Activated T-cell treated with anti-CD3 and anti-CD28 coated beads for 4 hours (primary cell): ENCODE results near the gene BNC2.

Experiments used
- DNase-seq: peaks from one replicate; pipeline ENCODE4 v3.0.0-alpha.2; 2020

Gene BNC2

DNA sequence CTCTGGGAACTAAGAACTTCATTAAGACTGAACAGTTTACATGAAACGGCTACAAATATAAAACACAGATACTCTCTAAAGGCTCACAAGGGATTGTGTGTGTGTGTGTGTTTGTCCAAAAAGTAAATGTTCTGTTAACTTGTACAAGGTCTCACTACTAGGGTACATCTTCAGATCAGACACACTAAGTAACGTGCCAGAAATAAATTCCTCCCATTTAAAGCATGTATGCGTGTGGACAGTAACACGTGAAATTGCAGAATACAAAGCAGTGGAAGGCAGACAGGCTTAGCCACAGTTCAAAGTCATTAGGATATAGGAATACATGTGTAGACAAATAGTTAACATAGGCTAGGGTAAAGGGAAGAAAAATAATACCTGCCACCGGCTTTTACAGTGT is 1.8 kb downstream of the BNC2 start:
- DNase-seq: no peak

DNA sequence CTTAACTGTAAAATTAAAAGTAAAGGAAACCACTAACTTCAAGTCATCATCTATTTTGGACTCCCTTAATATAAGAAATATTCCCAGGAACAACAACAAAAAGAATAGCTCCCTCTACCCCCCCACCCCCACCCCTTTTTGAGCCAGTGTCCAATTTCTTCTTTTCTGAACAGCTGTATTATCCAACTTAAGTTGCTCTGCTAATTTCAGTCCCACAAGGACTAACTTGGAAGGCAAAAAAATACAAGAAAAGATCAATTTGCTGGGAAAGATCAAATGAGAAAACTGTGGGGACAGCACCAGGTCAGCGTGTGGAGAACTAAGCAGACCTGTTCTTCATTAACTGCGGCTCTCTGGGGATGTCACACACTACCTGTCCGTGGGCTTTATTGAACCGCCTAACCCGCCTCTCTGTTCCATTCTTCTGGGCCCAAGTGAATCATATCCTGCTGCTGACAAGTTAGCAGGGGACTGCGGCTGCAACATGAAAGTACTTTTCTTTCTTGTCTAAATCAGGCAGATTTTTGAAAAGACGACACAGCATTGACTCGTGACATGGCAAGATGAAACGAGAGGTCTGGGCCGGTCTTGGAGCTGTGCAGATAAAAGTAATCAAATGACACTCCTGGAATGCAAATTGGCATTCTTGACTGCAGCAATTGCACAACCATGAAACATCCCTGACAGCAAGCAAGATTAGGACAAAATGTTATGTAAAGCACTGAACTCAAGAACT is 2.7 kb downstream of the BNC2 start:
- no peak for DNase-seq

DNA sequence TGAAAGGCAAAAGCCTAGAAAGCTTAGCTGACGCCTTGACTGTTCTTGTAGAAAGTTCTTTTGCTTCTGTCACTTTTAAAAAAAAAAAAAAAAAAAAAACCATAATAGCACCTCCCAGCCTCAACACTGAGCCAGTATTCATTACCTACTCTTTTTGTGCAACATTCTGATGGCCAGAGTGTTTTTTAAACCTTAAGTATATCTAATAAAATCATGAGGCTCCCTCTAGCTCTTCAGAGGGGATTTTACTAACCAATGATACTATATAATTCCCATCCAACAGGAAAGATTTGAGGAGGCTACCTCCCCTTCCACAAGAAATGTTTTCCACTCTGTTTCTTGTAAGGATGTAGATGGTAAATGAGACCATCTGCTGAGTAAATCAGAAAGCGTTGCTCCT is 3.9 kb downstream of the BNC2 start:
- no peak for DNase-seq

DNA sequence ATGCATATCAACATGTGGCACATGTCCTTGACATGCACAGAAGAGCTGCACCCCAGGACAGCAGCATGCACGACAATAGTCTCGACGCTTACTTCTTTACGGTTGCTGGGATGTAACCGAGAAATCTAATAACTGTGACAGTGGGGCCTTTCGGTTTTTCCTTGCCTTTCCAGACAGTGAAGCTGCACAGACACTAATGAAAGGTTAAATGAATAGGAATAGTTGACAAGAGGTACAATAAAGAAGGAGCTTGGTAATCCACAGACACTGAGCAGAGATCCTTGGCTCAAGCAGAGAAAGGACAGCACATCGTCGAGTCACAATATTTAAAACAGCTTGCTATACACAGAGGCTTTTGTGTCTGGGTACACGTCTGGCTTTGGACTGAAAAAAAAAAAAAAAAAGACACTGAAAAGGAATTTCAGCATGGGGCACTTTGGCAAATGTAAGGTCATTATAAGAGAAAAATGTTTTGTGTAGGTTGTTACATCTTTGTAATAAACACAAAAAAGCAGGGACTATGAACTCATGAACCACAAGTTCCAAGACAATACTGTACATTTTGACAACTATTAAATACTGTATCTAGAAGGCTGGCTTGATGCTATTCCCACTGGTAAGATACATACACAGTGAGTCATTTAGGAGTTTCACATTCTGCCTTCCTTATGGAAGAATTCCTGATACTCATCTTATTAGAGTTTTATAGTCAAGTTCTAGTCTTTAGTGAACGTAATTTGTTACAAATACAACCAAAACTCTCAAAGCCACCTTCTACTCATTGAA is 5.6 kb downstream of the BNC2 start:
- no peak for DNase-seq

GRCh38 chr9:16848179-16848578 is 22.3 kb downstream of the BNC2 start:
- DNase-seq: no peak

DNA sequence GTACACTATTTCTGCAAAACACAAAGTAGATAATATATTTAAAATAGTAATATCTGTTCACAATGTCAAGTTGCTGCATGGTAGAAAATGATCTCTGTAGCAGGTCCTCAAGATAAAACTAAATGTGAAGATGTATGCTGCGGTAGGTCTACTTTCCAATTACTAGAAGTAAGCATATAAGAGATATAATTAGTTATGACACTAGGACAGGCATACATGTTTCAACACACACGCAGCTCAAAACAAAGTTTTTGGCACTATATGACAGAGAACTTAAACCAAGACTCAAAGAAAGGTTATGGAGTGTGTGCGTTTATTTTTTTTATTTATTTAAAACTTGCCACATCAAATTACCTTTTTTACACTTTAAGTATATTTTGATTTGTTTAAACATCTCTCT is 23.5 kb downstream of the BNC2 start:
- DNase-seq: no peak

DNA sequence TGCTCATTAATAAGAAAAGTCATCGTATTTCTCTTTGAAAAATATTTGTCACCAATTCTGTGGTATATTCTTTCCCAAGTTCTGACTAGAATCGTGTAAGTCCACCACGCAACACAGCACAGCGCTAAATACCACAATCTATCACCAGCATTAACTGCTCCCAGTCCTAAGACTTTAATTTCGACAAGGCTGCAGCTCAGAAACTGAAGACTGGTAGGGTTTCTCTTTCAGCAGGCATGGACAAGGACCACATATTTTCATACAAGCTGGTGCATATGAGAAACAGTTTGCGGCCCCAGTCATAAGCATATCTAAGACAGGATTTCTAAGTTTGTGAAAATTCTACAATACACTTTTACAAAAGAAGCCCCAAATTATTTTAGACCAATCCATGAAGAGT is 24.1 kb downstream of the BNC2 start:
- no peak for DNase-seq

- no peak for DNase-seq
These were observed 35.7 kb downstream of the BNC2 start for GRCh38 chr9:16834817-16835216.

GRCh38 chr9:16833296-16833835 is 37.1 kb downstream of the BNC2 start:
- no peak for DNase-seq

- no peak for DNase-seq
These were observed 38.4 kb downstream of the BNC2 start for GRCh38 chr9:16832101-16832500.

DNA sequence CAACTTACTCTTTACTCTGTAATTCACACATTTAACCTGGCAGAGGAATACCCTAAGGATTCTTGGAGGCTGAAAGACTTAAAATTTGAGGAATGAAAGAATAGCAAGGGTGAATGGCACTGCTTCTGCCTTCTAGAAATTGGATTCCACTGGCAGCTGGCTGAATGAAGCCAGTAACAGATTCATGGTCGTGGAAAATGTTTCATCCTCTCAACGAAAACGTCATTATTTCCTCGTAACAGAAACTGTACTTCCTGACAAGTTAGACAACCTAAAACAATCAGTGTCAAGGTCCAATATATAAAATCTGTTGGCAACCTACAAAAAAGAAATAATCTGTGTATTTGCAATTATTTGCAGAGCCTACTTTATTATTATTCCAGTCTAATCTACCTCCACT is 39.7 kb downstream of the BNC2 start:
- no peak for DNase-seq

DNA sequence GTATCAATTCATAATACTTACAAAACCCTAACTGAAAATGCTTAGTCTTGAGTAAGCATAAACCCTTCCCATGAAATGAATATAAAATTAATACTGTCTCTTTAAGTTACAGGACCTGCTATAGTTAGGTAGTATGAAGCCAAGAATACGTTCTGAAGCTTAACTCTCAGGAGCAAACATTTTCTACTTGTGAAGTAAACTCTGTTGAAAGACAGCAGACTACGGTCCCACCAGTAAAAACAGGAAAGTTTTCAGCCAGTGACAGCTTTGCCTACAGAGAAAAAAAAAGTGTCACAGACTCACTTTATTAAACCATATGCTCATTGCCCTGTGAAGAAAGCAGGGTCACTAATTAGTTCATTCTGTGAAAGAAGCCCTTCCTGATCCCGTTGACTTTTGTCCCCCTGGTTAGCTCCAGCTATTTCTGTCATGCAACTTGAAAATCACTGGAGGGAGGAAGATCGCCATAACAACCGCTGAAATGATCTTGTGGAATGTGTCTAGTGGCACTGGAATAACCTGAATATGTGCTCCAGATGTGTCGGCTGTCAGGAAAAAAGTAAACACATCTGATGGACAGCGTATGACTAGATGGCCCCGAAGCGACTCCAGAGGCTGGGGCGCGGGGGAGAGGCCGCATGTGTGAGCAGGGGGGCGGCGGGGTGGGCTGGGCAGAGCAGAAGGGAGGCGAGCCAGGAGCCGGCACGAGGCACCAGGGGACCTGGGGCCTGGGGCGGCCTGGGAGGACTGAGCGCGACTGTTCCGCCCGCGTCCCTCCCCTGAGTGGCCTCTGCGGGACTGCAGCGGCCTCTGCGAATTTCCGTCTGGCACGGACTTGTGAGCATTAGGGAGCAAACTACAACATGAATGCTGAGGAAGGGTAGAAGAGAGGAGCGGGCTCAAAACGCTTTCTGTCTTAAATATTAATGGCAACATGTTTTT is 41.9 kb downstream of the BNC2 start:
- no peak for DNase-seq

- DNase-seq: no peak
These were observed 44.4 kb downstream of the BNC2 start for GRCh38 chr9:16825971-16826625.

GRCh38 chr9:16825331-16825725 is 45.1 kb downstream of the BNC2 start:
- DNase-seq: no peak

DNA sequence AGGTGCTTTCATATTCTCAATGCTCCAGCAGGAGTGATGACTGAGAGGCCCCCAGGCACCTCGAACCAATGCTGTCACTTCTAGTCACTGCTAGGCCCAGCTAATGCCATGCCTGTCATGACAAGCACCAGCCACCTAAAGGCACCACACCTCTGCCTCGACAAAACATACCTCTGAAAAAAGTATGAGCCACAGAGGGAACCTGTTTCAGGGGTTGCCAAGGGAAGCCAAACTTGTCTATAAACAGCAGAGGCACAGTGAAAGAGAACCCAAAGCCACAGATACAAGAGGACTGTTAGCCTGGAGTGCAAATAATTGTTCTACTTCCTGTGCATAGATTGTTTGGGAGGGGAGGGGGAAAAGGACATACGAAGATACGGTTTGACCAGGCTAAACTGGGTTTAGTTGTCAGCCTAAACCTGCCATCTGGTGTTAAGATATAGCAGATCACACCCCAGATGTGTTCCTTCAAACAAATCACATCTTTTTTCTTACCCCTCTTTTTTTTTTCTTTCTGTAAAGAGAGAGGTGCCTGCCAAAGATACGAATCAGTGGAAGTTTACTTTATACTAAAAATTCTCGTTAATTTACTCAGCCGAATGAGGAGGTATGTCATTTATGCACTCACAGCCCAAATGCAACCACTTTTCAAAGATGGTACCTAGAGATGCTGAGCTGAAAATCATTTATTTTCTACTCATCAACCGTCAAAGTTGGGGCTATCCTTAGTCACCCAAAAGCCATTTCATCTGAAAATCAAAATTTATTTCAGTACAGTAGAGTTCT is 45.7 kb downstream of the BNC2 start:
- DNase-seq: no peak

- no peak for DNase-seq
These were observed 46.6 kb downstream of the BNC2 start for GRCh38 chr9:16823906-16824305.

GRCh38 chr9:16821344-16821743 is 49.1 kb downstream of the BNC2 start:
- no peak for DNase-seq

DNA sequence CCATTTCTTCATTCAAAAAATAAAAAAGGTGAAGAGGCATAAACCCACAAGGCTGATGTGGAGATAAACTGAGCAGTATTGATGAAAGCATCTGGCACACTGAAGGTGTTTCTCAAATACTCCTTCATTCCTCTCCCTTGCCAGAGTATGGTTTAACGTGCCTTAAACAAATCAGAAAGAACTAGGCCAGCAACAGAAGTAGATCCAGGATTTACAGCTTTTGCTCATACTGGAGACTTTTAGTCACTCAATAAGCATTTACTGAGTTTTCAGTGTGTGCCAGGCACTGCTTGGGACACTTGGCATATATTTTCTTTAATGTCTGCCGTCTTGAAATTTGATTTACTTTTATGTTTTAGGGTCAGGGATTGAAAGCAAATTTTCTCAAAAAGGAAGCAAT is 53.0 kb downstream of the BNC2 start:
- no peak for DNase-seq

- no peak for DNase-seq
These were observed 53.5 kb downstream of the BNC2 start for GRCh38 chr9:16817002-16817401.

DNA sequence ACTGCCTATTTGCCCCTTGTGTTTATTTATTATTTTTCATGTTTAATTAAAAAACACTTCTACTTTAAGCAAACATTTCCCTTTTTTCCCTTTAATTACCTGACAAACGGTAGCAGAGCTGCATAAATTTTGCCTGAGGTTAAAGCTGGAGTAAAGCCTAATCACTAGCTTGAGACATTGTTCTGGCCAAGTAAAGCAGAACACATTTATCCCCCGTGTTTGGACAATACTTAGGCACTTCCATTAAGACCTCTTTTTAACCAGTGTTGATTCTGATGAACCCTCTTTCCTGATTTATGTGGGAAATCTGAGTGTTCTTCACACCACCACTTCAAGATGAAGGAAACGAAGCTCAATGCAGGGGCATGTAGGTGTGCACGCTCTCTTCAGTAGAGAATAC is 54.5 kb downstream of the BNC2 start:
- DNase-seq: no peak

GRCh38 chr9:16815079-16815478 is 55.4 kb downstream of the BNC2 start:
- DNase-seq: no peak

GRCh38 chr9:16813838-16814237 is 56.6 kb downstream of the BNC2 start:
- DNase-seq: no peak
